G401.6 (cell line): ENCODE data around the gene FAAP20.

ENCODE experiments used
- FAIRE-seq: peaks from 2 replicates; lab custom pipeline; 2012; peaks lifted over from hg19 to GRCh38; lab: Jason Lieb, UNC

The FAAP20 gene

GRCh38 chr1:2177946-2178538 is 16.5 kb downstream of the FAAP20 start:
- FAIRE-seq = no peak

- FAIRE-seq = no peak
Observed at GRCh38 chr1:2177541-2177940, 17.0 kb downstream of the FAAP20 start.

- no peak for FAIRE-seq
Observed at GRCh38 chr1:2176615-2177014, 18.0 kb downstream of the FAAP20 start.

GRCh38 chr1:2175681-2176454 is 18.7 kb downstream of the FAAP20 start:
- no peak for FAIRE-seq

GRCh38 chr1:2175055-2175414 is 19.5 kb downstream of the FAAP20 start:
- no peak for FAIRE-seq

- FAIRE-seq = no peak
Observed at GRCh38 chr1:2174348-2175054, 20.1 kb downstream of the FAAP20 start.

GRCh38 chr1:2173546-2174347 is 20.8 kb downstream of the FAAP20 start:
- FAIRE-seq = no peak

- FAIRE-seq = no peak
Observed at GRCh38 chr1:2172551-2173146, 21.9 kb downstream of the FAAP20 start.

GRCh38 chr1:2172012-2172411 is 22.6 kb downstream of the FAAP20 start:
- FAIRE-seq = no peak

GRCh38 chr1:2170211-2170610 is 24.4 kb downstream of the FAAP20 start:
- FAIRE-seq = no peak

- FAIRE-seq = no peak
Observed at GRCh38 chr1:2169200-2169836, 25.3 kb downstream of the FAAP20 start.

GRCh38 chr1:2168535-2168934 is 26.0 kb downstream of the FAAP20 start:
- FAIRE-seq = no peak

- FAIRE-seq = no peak
Observed at GRCh38 chr1:2168090-2168489, 26.5 kb downstream of the FAAP20 start.

- no peak for FAIRE-seq
Observed at GRCh38 chr1:2166695-2167094, 27.9 kb downstream of the FAAP20 start.

- FAIRE-seq = no peak
Observed at GRCh38 chr1:2166254-2166653, 28.3 kb downstream of the FAAP20 start.

GRCh38 chr1:2165646-2166045 is 28.9 kb downstream of the FAAP20 start:
- no peak for FAIRE-seq

GRCh38 chr1:2163205-2163604 is 31.4 kb downstream of the FAAP20 start:
- FAIRE-seq = no peak

GRCh38 chr1:2160451-2161300 is 33.9 kb downstream of the FAAP20 start:
- FAIRE-seq = no peak

- no peak for FAIRE-seq
Observed at GRCh38 chr1:2159124-2159523, 35.4 kb downstream of the FAAP20 start.

- FAIRE-seq = no peak
Observed at GRCh38 chr1:2158272-2158671, 36.3 kb downstream of the FAAP20 start.

GRCh38 chr1:2157856-2158255 is 36.7 kb downstream of the FAAP20 start:
- no peak for FAIRE-seq
